Epithelial cell of proximal tubule (primary cell): ENCODE measurements around the gene BTBD6. TPM values are rescaled to one million over a fixed set of nuclear protein-coding genes. Genes with fewer than 3 reads are reported as not detected.
"Not testable (repeated sequence)": the region's sequence is repeated elsewhere in the genome, so short reads cannot be mapped to it uniquely, and the experiment has no call there.

ENCODE experiments used
- DNase-seq: peaks from one replicate; pipeline ENCODE4 v3.0.0-alpha.2; 2011; ENCODE audit warnings: low read depth
- H3K4me3 ChIP-seq: 2 replicates; pipeline ENCODE4 v1.5.1; 2011; ENCODE audit warnings: low read depth, mild to moderate bottlenecking, low read length
- total RNA-seq: library from RNA; depleted of rRNA; stranded (reverse); fragments of >200 nt; gene quantifications from 2 replicates; pipeline ENCODE4 v1.2.3, GENCODE V29; 2015
- TF ChIP-seq, protein P1 (sequence below): conservative IDR thresholded peaks from 2 replicates; pipeline ENCODE4 v1.5.1; 2012; ENCODE audit warnings: low read depth, mild to moderate bottlenecking, low read length

BTBD6 gene
- total RNA-seq, 1 donor from 2014 or later: 39.4 TPM

DNA sequence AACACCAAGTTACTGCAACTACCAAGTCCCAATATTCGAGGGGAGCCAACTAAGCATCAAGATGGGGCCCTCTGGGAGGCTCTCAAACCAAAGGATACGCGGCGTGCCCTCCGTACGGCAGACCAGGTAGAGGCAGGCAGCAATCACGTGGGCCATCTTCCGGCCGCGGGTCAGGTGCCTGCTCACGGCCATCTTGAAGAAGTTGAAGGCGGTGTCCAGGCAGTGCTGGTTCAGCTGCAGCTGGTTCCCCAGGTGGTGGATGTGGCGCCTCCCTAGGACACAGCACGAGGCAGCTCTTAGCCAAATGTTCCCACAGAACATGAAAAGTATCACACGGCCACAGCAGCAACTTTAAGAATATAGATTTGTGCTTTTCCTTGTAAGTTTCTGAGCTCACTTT, 24.3 kb downstream of the BTBD6 start:
- no peak overlapping the region for H3K4me3 ChIP-seq
- TF ChIP-seq, protein P1, sequence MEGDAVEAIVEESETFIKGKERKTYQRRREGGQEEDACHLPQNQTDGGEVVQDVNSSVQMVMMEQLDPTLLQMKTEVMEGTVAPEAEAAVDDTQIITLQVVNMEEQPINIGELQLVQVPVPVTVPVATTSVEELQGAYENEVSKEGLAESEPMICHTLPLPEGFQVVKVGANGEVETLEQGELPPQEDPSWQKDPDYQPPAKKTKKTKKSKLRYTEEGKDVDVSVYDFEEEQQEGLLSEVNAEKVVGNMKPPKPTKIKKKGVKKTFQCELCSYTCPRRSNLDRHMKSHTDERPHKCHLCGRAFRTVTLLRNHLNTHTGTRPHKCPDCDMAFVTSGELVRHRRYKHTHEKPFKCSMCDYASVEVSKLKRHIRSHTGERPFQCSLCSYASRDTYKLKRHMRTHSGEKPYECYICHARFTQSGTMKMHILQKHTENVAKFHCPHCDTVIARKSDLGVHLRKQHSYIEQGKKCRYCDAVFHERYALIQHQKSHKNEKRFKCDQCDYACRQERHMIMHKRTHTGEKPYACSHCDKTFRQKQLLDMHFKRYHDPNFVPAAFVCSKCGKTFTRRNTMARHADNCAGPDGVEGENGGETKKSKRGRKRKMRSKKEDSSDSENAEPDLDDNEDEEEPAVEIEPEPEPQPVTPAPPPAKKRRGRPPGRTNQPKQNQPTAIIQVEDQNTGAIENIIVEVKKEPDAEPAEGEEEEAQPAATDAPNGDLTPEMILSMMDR: no peak
- DNase-seq: no peak

DNA sequence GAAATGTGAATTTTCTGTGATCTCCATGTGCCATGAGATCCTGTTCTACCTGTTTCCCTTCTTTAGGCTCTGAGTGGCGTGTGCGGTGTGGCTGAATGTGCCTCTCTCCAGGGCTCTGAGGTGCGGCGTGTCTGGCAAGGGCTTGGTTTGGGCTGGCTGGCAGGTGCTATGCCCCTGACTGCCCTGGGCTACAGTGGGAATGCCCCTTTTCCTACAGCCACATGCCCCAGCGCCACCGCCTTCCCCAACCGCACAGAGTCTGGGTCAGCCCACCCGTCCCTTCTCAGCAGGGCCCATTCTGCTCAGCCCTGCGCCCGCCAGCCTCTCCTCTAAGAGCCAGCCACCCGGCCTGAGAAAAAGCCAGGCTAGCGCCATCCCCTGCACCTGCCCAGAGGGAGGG, 24.7 kb downstream of the BTBD6 start:
- TF ChIP-seq, protein P1: no peak
- no peak overlapping the region for H3K4me3 ChIP-seq
- DNase-seq: no peak

DNA sequence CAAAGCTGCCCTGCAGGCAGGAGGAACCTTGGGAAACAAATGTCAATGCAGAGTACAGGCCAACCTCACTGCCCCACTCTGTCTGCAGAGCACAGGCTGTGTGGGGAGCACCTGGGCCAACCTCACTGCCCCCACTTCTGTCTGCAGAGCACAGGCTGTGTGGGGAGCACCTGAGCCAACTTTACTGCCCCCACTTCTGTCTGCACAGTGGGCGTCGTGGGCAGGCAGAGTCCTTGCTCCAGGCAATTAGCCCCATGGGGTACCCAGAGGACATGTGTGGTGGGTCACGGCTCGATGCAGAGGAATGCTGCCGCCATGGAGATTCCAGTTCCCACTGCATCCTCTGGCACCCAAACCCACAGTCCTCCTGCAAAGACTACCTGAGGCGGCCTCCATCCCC, 26.3 kb downstream of the BTBD6 start:
- no peak overlapping the region for H3K4me3 ChIP-seq
- TF ChIP-seq, protein P1: no peak
- no peak for DNase-seq

DNA sequence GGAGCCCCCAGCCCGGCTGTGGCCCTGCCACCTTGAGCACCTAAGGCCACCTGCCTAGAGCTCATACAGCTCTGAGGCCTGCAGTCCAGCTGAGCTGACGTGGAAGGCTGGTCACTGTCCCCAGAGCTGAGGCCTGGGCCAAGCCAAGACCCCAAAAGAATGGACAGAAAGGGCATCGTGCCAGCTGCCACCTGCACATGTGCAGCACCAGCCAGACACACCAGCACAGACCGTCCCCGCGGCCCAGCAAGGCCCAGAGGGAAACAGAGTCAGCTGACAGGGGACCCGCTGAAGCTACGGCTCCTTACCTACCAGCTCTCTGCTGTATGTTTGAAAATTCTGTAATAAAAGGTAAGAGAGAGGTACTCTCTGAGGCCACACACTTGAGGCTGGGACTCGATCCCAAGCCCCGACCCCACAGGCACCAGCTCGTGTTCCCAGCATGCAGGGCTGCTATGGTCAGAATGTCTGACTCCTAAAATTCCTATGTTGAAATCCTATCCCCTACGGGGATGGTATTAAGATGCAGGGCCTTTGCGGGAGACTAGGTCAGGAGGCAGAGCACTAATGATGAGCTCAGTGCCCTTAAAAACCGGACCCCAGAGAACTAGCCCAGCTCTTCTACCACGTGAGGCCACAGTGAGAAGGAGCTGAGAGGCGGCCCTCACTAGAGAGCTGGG, 27.1 kb downstream of the BTBD6 start:
- TF ChIP-seq, protein P1: no peak
- DNase-seq: no peak
- no peak overlapping the region for H3K4me3 ChIP-seq

DNA sequence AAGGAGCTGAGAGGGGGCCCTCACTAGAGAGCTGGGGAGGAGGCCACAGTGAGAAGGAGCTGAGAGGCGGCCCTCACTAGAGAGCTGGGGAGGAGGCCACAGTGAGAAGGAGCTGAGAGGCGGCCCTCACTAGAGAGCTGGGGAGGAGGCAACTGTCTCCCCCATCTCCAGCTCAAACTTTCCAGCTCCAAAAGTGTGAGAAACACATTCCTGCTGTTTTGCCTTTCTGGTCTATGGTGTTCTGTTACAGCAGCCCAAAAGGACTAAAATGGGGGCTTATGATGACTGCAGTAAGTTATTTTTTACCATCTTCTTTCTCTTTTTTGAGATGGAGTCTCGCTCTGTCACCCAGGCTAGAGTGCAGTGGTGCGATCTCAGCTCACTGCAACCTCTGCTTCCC, 29.1 kb downstream of the BTBD6 start:
- not testable (repeated sequence) for H3K4me3 ChIP-seq, DNase-seq

DNA sequence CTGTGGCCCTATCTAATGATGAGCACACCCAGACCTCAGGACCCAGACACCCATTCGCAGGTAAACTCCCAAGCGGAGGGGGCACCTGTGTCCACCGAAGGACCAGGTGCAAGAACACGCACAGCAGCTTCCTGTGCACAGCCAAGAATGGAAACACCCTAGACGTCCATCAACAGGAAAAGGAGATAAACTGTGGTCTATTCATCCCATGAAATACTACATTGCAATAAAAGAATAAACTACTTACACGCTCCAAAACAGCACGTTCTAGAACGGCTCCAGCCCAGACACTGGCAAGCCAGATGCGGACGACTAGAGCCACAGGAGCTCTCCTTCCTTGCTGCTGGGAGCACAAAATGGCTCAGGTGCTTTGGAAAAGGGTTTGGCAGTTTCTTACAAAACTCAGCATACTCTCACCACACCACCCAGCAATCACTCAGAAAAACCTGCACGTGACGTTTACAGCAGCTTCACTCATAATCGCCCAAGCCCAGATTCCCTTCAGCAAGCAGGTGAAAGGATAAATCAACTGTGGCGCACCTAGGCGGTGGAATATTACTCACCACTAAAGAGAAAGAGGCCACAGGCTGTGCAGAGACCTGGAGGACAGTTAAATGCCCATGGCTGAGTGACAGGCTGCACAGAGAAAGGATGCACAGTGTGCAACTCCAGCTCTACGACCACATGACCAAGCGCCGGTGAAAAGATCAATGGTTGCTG, 31.5 kb downstream of the BTBD6 start:
- no peak overlapping the region for H3K4me3 ChIP-seq
- no peak for DNase-seq
- TF ChIP-seq, protein P1: no peak

DNA sequence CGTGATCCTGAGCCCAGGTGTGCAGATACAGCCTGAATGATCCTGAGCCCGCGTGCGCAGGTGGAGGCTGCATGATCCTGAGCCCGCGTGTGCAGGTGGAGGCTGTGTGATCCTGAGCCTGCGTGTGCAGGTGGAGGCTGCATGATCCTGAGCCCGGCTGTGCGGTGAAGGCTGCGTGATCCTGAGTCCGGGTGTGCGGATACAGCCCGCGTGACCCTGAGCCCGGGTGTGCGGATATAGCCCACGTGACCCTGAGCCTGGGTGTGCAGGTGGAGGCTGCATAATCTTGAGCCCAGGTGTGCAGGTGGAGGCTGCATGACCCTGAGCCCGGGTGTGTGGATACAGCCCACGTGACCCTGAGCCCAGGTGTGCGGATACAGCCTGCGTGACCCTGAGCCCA, 32.2 kb downstream of the BTBD6 start:
- DNase-seq: no peak
- TF ChIP-seq, protein P1: no peak
- H3K4me3 ChIP-seq: no peak overlapping the region
